GM12878 (cell line): ENCODE results near the gene RCN1. TPM values are rescaled to one million over a fixed set of nuclear protein-coding genes. Genes with fewer than 3 reads are reported as not detected.

Experiments used
- ATAC-seq: fragments of 200-7000 bp; cut with Tn5 transposase; 3 replicates; pipeline ENCODE4 v1.9.1; 2020; ENCODE audit warnings: mild to moderate bottlenecking, moderate library complexity
- BruUV-seq: library from RNA; stranded (reverse); fragments of 400-500 nt; replicated peaks from 2 replicates; lab custom pipeline; 2021; lab: Mats Ljungman, UMichigan
- CTCF ChIA-PET: fragments of 300-600 bp; sonication (Branson Sonifier 250); formaldehyde crosslinking; extraction: SDS; loops from one replicate; lab custom pipeline; 2021; ENCODE audit warnings: inconsistent platforms; lab: Yijun Ruan, JAX
- POLR2A ChIA-PET: fragments of 350-600 bp; formaldehyde crosslinking; extraction: SDS; loops from one replicate; lab custom pipeline; 2021; ENCODE audit warnings: inconsistent platforms; lab: Charles Lee
- RAD21 ChIA-PET: fragments of 300-600 bp; sonication (Branson Sonifier 250); formaldehyde crosslinking; loops from one replicate; lab custom pipeline; 2023; ENCODE audit warnings: antibody characterized with exemption; ENCODE audit not compliant: unreplicated experiment; lab: Charles Lee
- SMC1A ChIA-PET: fragments of 300-600 bp; sonication (Branson Sonifier 250); formaldehyde crosslinking; loops from one replicate; lab custom pipeline; 2023; ENCODE audit not compliant: unreplicated experiment, uncharacterized antibody; lab: Charles Lee
- DNase-seq: peaks from one replicate; pipeline ENCODE4 v3.0.0-alpha.2; 2011; ENCODE audit warnings: low read depth, low spot score
- FAIRE-seq: peaks from 3 replicates; lab custom pipeline; 2011; peaks lifted over from hg19 to GRCh38; lab: Jason Lieb, UNC
- H2AFZ ChIP-seq: 2 replicates; pipeline ENCODE4 v1.6.0; 2011; ENCODE audit warnings: low read depth, low read length, control low read depth; ENCODE audit not compliant: control insufficient read depth
- H3K27ac ChIP-seq: 2 replicates; pipeline ENCODE4 v1.5.1; 2011; ENCODE audit warnings: control low read depth; ENCODE audit not compliant: control insufficient read depth, insufficient read depth
- H3K27me3 ChIP-seq, 2 experiments: replicated peaks in 1 of 2; 2 replicates each; pipeline versions ENCODE4 v1.6.0 to v1.6.1; 2011; ENCODE audit warnings: low read length in 1 of 2; ENCODE audit not compliant: control insufficient read depth in 2 of 2, insufficient read depth in 2 of 2
- H3K36me3 ChIP-seq, 2 experiments: 2 replicates each; pipeline ENCODE4 v1.5.1; 2011; ENCODE audit warnings: low read length in 1 of 2; ENCODE audit not compliant: control insufficient read depth in 2 of 2, insufficient read depth in 2 of 2
- H3K4me1 ChIP-seq: 2 replicates; pipeline ENCODE4 v1.6.1; 2011; ENCODE audit warnings: mild to moderate bottlenecking, low read length, moderate library complexity, mixed read lengths; ENCODE audit not compliant: control insufficient read depth, insufficient read depth
- H3K4me2 ChIP-seq: 2 replicates; pipeline ENCODE4 v1.6.0; 2011; ENCODE audit warnings: control low read depth; ENCODE audit not compliant: control insufficient read depth, insufficient read depth
- H3K4me3 ChIP-seq: fragments of 200-600 bp; sonication (generic); 2 replicates; pipeline ENCODE4 v1.5.1; 2016
- H3K79me2 ChIP-seq: 2 replicates; pipeline ENCODE4 v1.6.0; 2011; ENCODE audit warnings: low read length; ENCODE audit not compliant: control insufficient read depth, insufficient read depth
- H3K9ac ChIP-seq: 2 replicates; pipeline ENCODE4 v1.8.0; 2011; ENCODE audit warnings: low read length, control low read depth, mixed read lengths; ENCODE audit not compliant: control insufficient read depth, insufficient read depth
- H3K9me3 ChIP-seq: replicated peaks from 3 replicates; pipeline ENCODE4 v1.5.1; 2011; ENCODE audit warnings: mild to moderate bottlenecking, low read length; ENCODE audit not compliant: control insufficient read depth, insufficient read depth
- H4K20me1 ChIP-seq: 2 replicates; pipeline ENCODE4 v1.6.0; 2011; ENCODE audit not compliant: control insufficient read depth, insufficient read depth
- ATF7 ChIP-seq: fragments of 450-650 bp; IDR thresholded peaks from 2 replicates; pipeline ENCODE4 v1.6.1; 2016; ENCODE audit warnings: low read depth, mild to moderate bottlenecking
- BHLHE40 ChIP-seq, 2 experiments: fragments of 450-650 bp in 1 of 2; IDR thresholded peaks; 2 replicates each; pipeline ENCODE4 v1.6.1; 2011 to 2017; ENCODE audit warnings: low read depth in 2 of 2, borderline replicate concordance in 1 of 2, improper control_type of control experiment in 1 of 2, low read length in 1 of 2, mild to moderate bottlenecking in 1 of 2
- ESRRA ChIP-seq: IDR thresholded peaks from 2 replicates; pipeline ENCODE4 v1.6.1; 2012; ENCODE audit warnings: mild to moderate bottlenecking, low read length, improper control_type of control experiment
- NFYB ChIP-seq: IDR thresholded peaks from 2 replicates; pipeline ENCODE4 v1.6.1; 2011; ENCODE audit warnings: low read depth, mild to moderate bottlenecking, low read length, improper control_type of control experiment, moderate library complexity; ENCODE audit not compliant: insufficient read depth
- WGBS: methylation state at CpG from one replicate; pipeline ENCODE4 v1.1.6; 2016; ENCODE audit warnings: low lambda C conversion rate; ENCODE audit not compliant: insufficient replicate concordance, insufficient coverage; ENCODE audit errors: missing lambda C conversion rate; 5-methylcytosine and 5-hydroxymethylcytosine counted together
- in situ Hi-C: fragments of 300-500 bp; cut with MboI; formaldehyde crosslinking; loops from 9 replicates; pipeline ENCODE4 v1.14.3; 2018; ENCODE audit warnings: mixed read lengths
- intact Hi-C: fragments of 100-400 bp; cut with micrococcal nuclease; formaldehyde crosslinking; loops from one replicate; pipeline ENCODE4 v1.14.2; 2022; ENCODE audit not compliant: unreplicated experiment
- polyA plus RNA-seq, 11 experiments: library from polyadenylated mRNA; depleted of rRNA in 4 of 11; unstranded in 6 of 11; stranded (reverse) in 5 of 11; fragments of >200 nt; fragmentation: Nextera tagmentation in 4 of 11; fragmentation: Illumina TruSeq in 1 of 11; extraction: Ambion mirVana in 4 of 11; extraction: Trizol in 1 of 11; gene quantifications; 1 replicate in 1 of 11; 2 replicates in 10 of 11; pipeline versions ENCODE4 v1.2.1 to v1.2.3, GENCODE V29; 2011 to 2016; ENCODE audit warnings: inconsistent platforms in 2 of 11, missing spikeins in 2 of 11, low read depth in 1 of 11
- total RNA-seq, 4 experiments: library from RNA; depleted of rRNA in 3 of 4; stranded (reverse); fragments of >200 nt in 3 of 4; fragmentation: Illumina TruSeq in 1 of 4; extraction: Trizol in 1 of 4; gene quantifications; 2 replicates each; pipeline versions ENCODE4 v1.2.1 to v1.2.3, GENCODE V29; 2013 to 2021

RCN1 gene
- total and polyA plus RNA-seq, 10 of the 15 experiments (the other 5 are each of a cell fraction or from before 2014, with no cell fraction given) = 17.6 to 76.7 (median 56.4) TPM

DNA sequence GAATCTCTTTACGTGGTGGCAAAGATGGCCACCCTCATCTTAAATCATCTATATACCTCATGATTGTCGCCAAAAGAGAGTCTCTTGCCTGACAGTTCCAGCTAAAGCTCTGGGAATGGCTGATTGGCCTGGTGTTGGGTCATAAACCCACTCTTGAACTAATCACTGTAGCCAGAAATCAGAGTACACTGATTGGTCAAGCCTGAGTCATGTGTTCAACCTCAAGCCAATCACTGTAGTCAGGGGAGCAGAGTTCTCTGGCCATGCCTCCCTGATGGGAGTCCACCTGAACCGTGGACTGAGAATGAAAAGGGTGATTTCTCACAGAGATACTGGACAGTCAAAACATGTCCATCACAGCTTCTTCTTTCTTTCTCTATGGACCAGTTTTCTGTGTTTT, 45.8 kb downstream of the RCN1 start:
- no peak overlapping the region for H2AFZ ChIP-seq
- WGBS = 5% methylated on average over 3 of the region's 3 CpGs
- CTCF ChIA-PET = interaction anchor here (1.1 to 1.3 kb wide), 2 partner anchors 9 to 85 kb away, joined by 3 read pairs; no protein-coding TSS in a partner anchor
- in situ Hi-C loops = no loop called here
- SMC1A ChIA-PET = interaction anchor here (1.3 to 2.2 kb wide), 2 partner anchors 17 to 39 kb away, joined by 5 to 10 read pairs; no protein-coding TSS in a partner anchor
- no peak overlapping the region for H3K27ac ChIP-seq
- peak; percentile 72 for TF ChIP-seq NFYB
- no peak for TF ChIP-seq ESRRA
- no peak overlapping the region for H3K4me3 ChIP-seq
- no peaks in the 10 kb centered on the region; the same call in 2 of the 3 replicates for H3K9me3 ChIP-seq
- no peaks in the 10 kb centered on the region for H3K79me2 ChIP-seq
- no peak overlapping the region for H3K9ac ChIP-seq
- no TSS peak for BruUV-seq
- POLR2A ChIA-PET = no interaction called here
- H3K27me3 ChIP-seq = no peaks in the 10 kb centered on the region
- no peaks in the 10 kb centered on the region for H3K36me3 ChIP-seq
- no peak for FAIRE-seq
- H3K4me2 ChIP-seq = no peak overlapping the region
- H3K4me1 ChIP-seq = no peaks in the 10 kb centered on the region
- no peak for DNase-seq
- intact Hi-C loops = no loop called here
- RAD21 ChIA-PET = no interaction called here
- no peaks in the 10 kb centered on the region for H4K20me1 ChIP-seq
- ATAC-seq = no peak

DNA sequence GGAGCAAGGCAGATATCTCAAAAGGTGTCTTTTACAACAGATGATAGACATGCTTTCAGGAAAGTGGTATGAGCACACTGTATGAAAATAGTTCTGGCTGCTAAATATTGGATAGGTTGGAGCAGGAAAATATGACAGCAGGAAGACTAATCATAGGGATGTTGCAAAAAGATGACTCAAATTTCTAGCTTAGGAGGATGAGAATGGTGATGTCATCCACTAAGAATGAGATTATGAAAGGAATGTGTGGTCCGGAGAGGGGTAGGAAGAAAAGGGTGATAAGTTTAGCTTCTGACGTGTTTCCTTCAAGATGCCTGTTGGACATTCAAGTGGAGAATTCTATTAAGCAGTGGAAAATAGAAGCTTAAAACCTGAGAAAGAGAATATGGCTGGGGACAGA, 46.4 kb downstream of the RCN1 start:
- Histone ChIP-seq H3K9me3 (no peaks in the 10 kb centered on the region; the same call in 2 of the 3 replicates), H3K4me3 (no peak overlapping the region), H3K79me2 (no peaks in the 10 kb centered on the region), H3K4me1 (no peaks in the 10 kb centered on the region), H3K36me3 (no peaks in the 10 kb centered on the region), H3K9ac (no peak overlapping the region), H4K20me1 (no peaks in the 10 kb centered on the region), H3K27ac (peak overlapping the region; percentile 24), H3K4me2 (no peak overlapping the region), H2AFZ (no peak overlapping the region), H3K27me3 (no peaks in the 10 kb centered on the region)
- CTCF ChIA-PET = interaction anchor here (1.1 to 1.3 kb wide), 3 partner anchors 10 to 85 kb away, joined by 3 read pairs; no protein-coding TSS in a partner anchor
- no TSS peak for BruUV-seq
- no peak for FAIRE-seq
- 66% methylated on average over 2 of the region's 2 CpGs for WGBS
- intact Hi-C loops = no loop called here
- in situ Hi-C loops = no loop called here
- POLR2A ChIA-PET = no interaction called here
- DNase-seq = no peak
- TF ChIP-seq BHLHE40 (IDR thresholded peaks at IDR 0.05; ENCODE audit: borderline replicate concordance in 1 of 2, low read depth in 2 of 2, low read length in 1 of 2) (no peak), ATF7 (0 out of 2 replicates have a peak, but pooled peaks have one; percentile 34)
- SMC1A ChIA-PET = interaction anchor here (0.9 to 2.2 kb wide), 4 partner anchors 12 to 49 kb away, joined by 3 to 10 read pairs (median 4); no protein-coding TSS in a partner anchor
- RAD21 ChIA-PET = no interaction called here
- no peak; the same call in 2 of the 3 replicates for ATAC-seq
